ENCODE data around the gene IQCF5. TPM values are rescaled to one million over a fixed set of nuclear protein-coding genes. Genes with fewer than 3 reads are reported as not detected.

Gene IQCF5
- total RNA-seq (2021; ENCODE audit: unreplicated experiment) (not detected), Bru-seq, nascent RNA (not detected), BruChase-seq, experiment 1, labeled RNA remaining after a 2-hour chase (percentile 19 among the genes with signal in this experiment), BruChase-seq, experiment 2, labeled RNA remaining after a 6-hour chase (not detected)
- not detected for polyA plus RNA-seq (2012; ENCODE audit: insufficient read length)
- long read RNA-seq: 0 reads

GRCh38 chr3:51875501-51875900 lies at the start of gene IQCF5:
Gene IQCF5 (minus strand): TSS chr3:51875601. CDS start chr3:51875531, 70 bp downstream.
- intact Hi-C loops (cut with micrococcal nuclease; ENCODE audit: unreplicated experiment) (no loop called here), in situ Hi-C loops (cut with HindIII; ENCODE audit: low pct_unique_long_range_greater_than_20kb, low sequenced_read_pairs) (no loop called here)
- no peak within 1 kb of the TSS for H3K27ac ChIP-seq (ENCODE audit: low read length)
- no TSS peak for BruUV-seq (replicated peaks)
- H3K9me3 ChIP-seq (ENCODE audit: control insufficient read depth, insufficient read depth, low read depth, low read length): no peaks in the 10 kb centered on the region
- DNase-seq (ENCODE audit: low read depth, low spot score) (no peak), ATAC-seq (no peak)
- H3K4me1 ChIP-seq (ENCODE audit: control insufficient read depth, insufficient read depth, low read length): no peaks in the 10 kb centered on the region
- H3K27me3 ChIP-seq (ENCODE audit: control insufficient read depth, insufficient read depth, low read length): no peaks in the 10 kb centered on the region; the same call in 1 of the 2 replicates
- no peaks in the 10 kb centered on the region for H3K36me3 ChIP-seq (ENCODE audit: control insufficient read depth, insufficient read depth, low read length)
- no peak within 1 kb of the TSS for H3K4me3 ChIP-seq (ENCODE audit: low read depth in 2 of 2, low read length in 2 of 2)
- POLR2A ChIA-PET: no interaction called here
- CTCF ChIA-PET: no interaction called here
- TF ChIP-seq CTCF (IDR thresholded peaks at IDR 0.05) (no peak), POLR2AphosphoS5 (IDR thresholded peaks at IDR 0.05; ENCODE audit: low read depth, low read length) (no peak)

- intact Hi-C loops (cut with micrococcal nuclease; ENCODE audit: unreplicated experiment): no loop called here
- no TSS peak for BruUV-seq (replicated peaks)
- no peak for ATAC-seq
- no peak for DNase-seq (ENCODE audit: low read depth, low spot score)
- Histone ChIP-seq H3K9me3 (ENCODE audit: control insufficient read depth, insufficient read depth, low read depth, low read length) (no peaks in the 10 kb centered on the region), H3K36me3 (ENCODE audit: control insufficient read depth, insufficient read depth, low read length) (no peaks in the 10 kb centered on the region), H3K4me1 (ENCODE audit: control insufficient read depth, insufficient read depth, low read length) (no peaks in the 10 kb centered on the region), H3K27me3 (ENCODE audit: control insufficient read depth, insufficient read depth, low read length) (no peaks in the 10 kb centered on the region), H3K27ac (ENCODE audit: low read length) (no peak overlapping the region), H3K4me3 (ENCODE audit: low read depth in 2 of 2, low read length in 2 of 2) (no peak overlapping the region)
- POLR2A ChIA-PET: interaction anchor here (0.5 kb wide), 1 partner anchor 128 kb away, joined by 7 read pairs; no protein-coding TSS in a partner anchor
- CTCF ChIA-PET: no interaction called here
- in situ Hi-C loops (cut with HindIII; ENCODE audit: low pct_unique_long_range_greater_than_20kb, low sequenced_read_pairs): no loop called here
- no peak for TF ChIP-seq CTCF (IDR thresholded peaks at IDR 0.05)
- TF ChIP-seq POLR2AphosphoS5 (IDR thresholded peaks at IDR 0.05; ENCODE audit: low read depth, low read length): no peak
- no peak for TF ChIP-seq TCF7L2 (IDR thresholded peaks at IDR 0.05; ENCODE audit: low read depth, low read length)
- TF ChIP-seq REST (IDR thresholded peaks at IDR 0.05; ENCODE audit: insufficient read depth in 1 of 2, low read depth in 2 of 2, low read length in 1 of 2): no peak
- TF ChIP-seq SIN3A (IDR thresholded peaks at IDR 0.05; ENCODE audit: borderline replicate concordance, insufficient read depth, low read depth, low read length): no peak
These were observed 45.7 kb upstream of the IQCF5 start for GRCh38 chr3:51921081-51921578.
